ENCODE results near the gene RNU1-2. TPM values are rescaled to one million over a fixed set of nuclear protein-coding genes. Genes with fewer than 3 reads are reported as not detected.
"Not testable (repeated sequence)": the region's sequence is repeated elsewhere in the genome, so short reads cannot be mapped to it uniquely, and the experiment has no call there.

RNU1-2 gene
- total RNA-seq, 1 experiment from 2014 or later: 1,866 TPM

GRCh38 chr1:16927711-16928485, 32.1 kb downstream of the RNU1-2 start:
- Histone ChIP-seq H3K27ac (ENCODE audit: low read depth, low read length, poor library complexity, severe bottlenecking) (no peak overlapping the region), H3K9me3 (ENCODE audit: low read depth, low read length, poor library complexity, severe bottlenecking) (no peaks in the 10 kb centered on the region), H3K27me3 (replicated peaks; ENCODE audit: insufficient read depth, low read depth, low read length, poor library complexity) (no peaks in the 10 kb centered on the region), H3K4me1 (ENCODE audit: insufficient read depth, low read length, poor library complexity, severe bottlenecking) (no peaks in the 10 kb centered on the region), H3K4me3 (ENCODE audit: low read depth, low read length, poor library complexity, severe bottlenecking) (no peak overlapping the region), H3K36me3 (ENCODE audit: insufficient read depth, low read length, poor library complexity, severe bottlenecking) (no peaks in the 10 kb centered on the region)
- CTCF ChIA-PET: no interaction called here
- POLR2A ChIA-PET (ENCODE audit: low non-redundant PET): no interaction called here
- TF ChIP-seq CTCF (conservative IDR thresholded peaks at IDR 0.05; ENCODE audit: low read depth, low read length) (no peak), EZH2 (IDR thresholded peaks at IDR 0.05; ENCODE audit: borderline replicate concordance, low read depth, low read length, poor library complexity, severe bottlenecking) (no peak)
- no peak for DNase-seq (ENCODE audit: low spot score)
- intact Hi-C loops (cut with micrococcal nuclease; ENCODE audit: unreplicated experiment): no loop called here
- BruUV-seq (replicated peaks): no TSS peak

DNA sequence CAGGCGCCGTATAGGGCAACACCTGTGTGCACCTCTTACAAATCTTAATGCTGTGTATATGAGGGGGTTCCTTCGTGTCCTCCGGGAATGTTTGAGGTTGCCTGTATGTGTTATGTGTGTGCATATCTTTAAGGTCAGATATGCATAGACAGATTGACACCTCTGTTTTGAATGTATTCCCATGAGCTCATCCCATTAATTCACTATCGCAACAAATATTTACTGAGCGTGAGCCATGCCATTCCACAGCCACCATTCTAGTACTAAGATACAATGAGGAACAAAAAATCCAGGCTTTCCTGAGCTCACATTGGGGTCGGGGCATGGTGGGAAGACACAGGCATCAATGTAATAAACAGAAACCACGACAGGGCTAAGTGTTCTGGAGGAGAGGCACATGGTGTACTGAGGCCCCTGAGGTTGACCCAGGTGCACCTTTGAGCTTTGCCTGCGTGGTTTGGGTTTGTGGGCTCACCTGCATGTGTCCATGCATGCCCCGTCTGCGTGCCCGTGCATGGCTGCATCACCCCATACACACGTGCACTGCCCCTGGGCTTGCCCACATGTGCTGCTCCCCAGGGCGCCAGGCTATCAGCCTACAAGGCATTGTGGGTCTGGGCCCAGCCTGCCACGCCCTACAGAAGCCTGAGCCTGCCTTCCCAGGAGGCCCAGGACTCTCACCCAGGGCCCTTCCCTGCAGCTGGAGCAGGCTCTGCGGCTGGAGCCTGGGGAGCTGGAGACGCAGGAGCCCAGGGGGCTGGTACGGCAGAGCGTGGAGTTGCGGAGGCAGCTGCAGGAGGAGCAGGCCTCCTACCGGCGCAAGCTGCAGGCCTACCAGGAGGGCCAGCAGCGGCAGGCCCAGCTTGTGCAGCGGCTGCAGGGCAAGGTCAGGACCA, 33.6 kb downstream of the RNU1-2 start:
- POLR2A ChIA-PET (ENCODE audit: low non-redundant PET); H3K4me1 ChIP-seq (ENCODE audit: insufficient read depth, low read length, poor library complexity, severe bottlenecking); BruUV-seq (replicated peaks); H3K9me3 ChIP-seq (ENCODE audit: low read depth, low read length, poor library complexity, severe bottlenecking); H3K27me3 ChIP-seq (replicated peaks; ENCODE audit: insufficient read depth, low read depth, low read length, poor library complexity); H3K27ac ChIP-seq (ENCODE audit: low read depth, low read length, poor library complexity, severe bottlenecking); DNase-seq (ENCODE audit: low spot score); CTCF ChIA-PET; intact Hi-C loops (cut with micrococcal nuclease; ENCODE audit: unreplicated experiment); H3K36me3 ChIP-seq (ENCODE audit: insufficient read depth, low read length, poor library complexity, severe bottlenecking); H3K4me3 ChIP-seq (ENCODE audit: low read depth, low read length, poor library complexity, severe bottlenecking): not testable (repeated sequence)

DNA sequence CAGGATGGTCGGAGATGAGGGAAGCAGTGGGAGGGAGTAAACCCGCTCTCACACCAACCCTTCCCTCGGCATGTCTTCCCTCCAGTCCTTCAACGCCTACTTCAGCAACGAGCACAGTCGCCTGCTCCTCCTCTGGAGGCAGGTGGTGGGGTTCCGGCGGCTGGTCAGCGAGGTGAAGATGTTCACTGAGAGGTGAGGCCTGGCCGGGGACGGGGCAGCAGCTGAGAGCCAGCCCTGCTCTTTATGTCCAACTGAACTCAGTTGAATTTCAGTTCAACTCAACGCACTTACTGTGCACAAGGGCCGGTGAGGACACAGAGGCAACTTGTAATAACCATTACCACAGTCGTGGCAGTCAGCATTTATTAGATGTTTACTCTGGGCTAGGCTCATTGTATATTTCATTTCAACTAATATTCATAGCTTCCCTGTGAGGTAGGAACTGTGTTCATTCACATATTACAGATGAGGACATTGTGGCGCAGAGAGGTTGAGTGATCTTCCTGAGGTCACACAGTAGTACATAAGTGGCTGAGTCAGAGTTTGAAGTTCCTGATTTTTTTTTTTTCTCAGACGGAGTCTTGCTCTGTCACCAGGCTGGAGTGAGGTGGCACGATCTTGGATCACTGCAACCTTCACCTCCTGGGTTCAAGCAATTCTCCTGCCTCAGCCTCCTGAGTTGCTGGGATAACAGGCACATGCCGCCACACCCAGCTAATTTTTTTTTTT, 35.6 kb downstream of the RNU1-2 start:
- DNase-seq (ENCODE audit: low spot score); intact Hi-C loops (cut with micrococcal nuclease; ENCODE audit: unreplicated experiment); H3K9me3 ChIP-seq (ENCODE audit: low read depth, low read length, poor library complexity, severe bottlenecking); CTCF ChIA-PET; POLR2A ChIA-PET (ENCODE audit: low non-redundant PET); BruUV-seq (replicated peaks); H3K36me3 ChIP-seq (ENCODE audit: insufficient read depth, low read length, poor library complexity, severe bottlenecking); H3K27ac ChIP-seq (ENCODE audit: low read depth, low read length, poor library complexity, severe bottlenecking); H3K4me3 ChIP-seq (ENCODE audit: low read depth, low read length, poor library complexity, severe bottlenecking); H3K4me1 ChIP-seq (ENCODE audit: insufficient read depth, low read length, poor library complexity, severe bottlenecking); H3K27me3 ChIP-seq (replicated peaks; ENCODE audit: insufficient read depth, low read depth, low read length, poor library complexity): not testable (repeated sequence)

- H3K36me3 ChIP-seq (ENCODE audit: insufficient read depth, low read length, poor library complexity, severe bottlenecking); H3K4me3 ChIP-seq (ENCODE audit: low read depth, low read length, poor library complexity, severe bottlenecking); H3K9me3 ChIP-seq (ENCODE audit: low read depth, low read length, poor library complexity, severe bottlenecking); H3K27ac ChIP-seq (ENCODE audit: low read depth, low read length, poor library complexity, severe bottlenecking); DNase-seq (ENCODE audit: low spot score); POLR2A ChIA-PET (ENCODE audit: low non-redundant PET); BruUV-seq (replicated peaks); intact Hi-C loops (cut with micrococcal nuclease; ENCODE audit: unreplicated experiment); H3K27me3 ChIP-seq (replicated peaks; ENCODE audit: insufficient read depth, low read depth, low read length, poor library complexity); H3K4me1 ChIP-seq (ENCODE audit: insufficient read depth, low read length, poor library complexity, severe bottlenecking): not testable (repeated sequence)
- CTCF ChIA-PET: interaction anchor here (0.7 kb wide), 1 partner anchor 666 kb away, joined by 4 read pairs; no protein-coding TSS in a partner anchor
These were observed 38.2 kb downstream of the RNU1-2 start for GRCh38 chr1:16933945-16934344.

GRCh38 chr1:16936580-16936979, 40.8 kb downstream of the RNU1-2 start:
- H3K4me3 ChIP-seq (ENCODE audit: low read depth, low read length, poor library complexity, severe bottlenecking); H3K27me3 ChIP-seq (replicated peaks; ENCODE audit: insufficient read depth, low read depth, low read length, poor library complexity); DNase-seq (ENCODE audit: low spot score); H3K27ac ChIP-seq (ENCODE audit: low read depth, low read length, poor library complexity, severe bottlenecking); H3K9me3 ChIP-seq (ENCODE audit: low read depth, low read length, poor library complexity, severe bottlenecking); H3K36me3 ChIP-seq (ENCODE audit: insufficient read depth, low read length, poor library complexity, severe bottlenecking); intact Hi-C loops (cut with micrococcal nuclease; ENCODE audit: unreplicated experiment); CTCF ChIA-PET; POLR2A ChIA-PET (ENCODE audit: low non-redundant PET); BruUV-seq (replicated peaks); H3K4me1 ChIP-seq (ENCODE audit: insufficient read depth, low read length, poor library complexity, severe bottlenecking): not testable (repeated sequence)
